ENCODE measurements around the gene BCKDHA.
A peak's percentile ranks its signal among the peaks of the same experiment; 100 is the strongest.

The BCKDHA gene

DNA sequence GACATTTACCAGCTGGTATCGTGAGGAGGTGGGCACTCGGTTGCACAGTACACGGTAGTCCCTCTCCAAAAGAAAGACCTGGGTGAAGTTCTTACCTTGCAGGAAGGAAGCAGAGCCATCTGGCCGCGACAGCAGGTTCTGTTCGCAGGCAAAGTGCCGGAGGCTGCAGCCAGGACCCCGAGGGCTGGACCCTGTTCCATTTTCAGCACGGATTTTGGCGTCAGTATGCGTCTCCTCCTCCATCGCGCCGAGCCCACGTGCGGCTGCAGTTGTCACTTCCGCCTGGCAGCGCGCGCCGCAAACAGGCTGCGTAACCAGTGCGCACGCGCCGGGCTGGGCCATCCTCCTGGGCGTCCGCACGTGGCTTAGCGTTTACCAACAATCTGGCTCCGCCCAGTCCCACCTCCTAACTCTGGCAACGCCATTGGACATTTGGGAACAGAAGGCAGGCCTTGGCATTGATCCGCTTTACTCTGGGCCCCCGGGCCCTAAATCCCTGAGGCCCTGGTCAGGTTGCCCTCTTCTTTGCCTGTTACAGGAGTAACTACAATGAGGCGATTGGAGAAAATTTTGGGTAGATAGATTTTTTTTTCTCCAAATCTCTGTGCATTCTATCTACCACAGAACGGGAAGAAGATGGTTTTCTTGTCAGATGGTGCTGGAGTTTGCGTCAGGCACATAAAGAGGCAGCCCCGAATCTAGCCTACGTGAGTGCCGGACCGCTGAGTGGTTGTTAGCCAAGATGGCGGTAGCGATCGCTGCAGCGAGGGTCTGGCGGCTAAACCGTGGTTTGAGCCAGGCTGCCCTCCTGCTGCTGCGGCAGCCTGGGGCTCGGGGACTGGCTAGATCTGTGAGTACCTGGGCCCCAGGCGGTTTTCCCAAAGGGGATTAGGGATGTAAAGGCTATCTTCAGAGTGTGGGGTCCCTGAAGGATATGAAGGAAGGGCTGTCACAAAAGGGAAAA lies at the start of gene BCKDHA, which contains the start of gene EXOSC5:
Gene BCKDHA (plus strand): TSS at position 733 of the 964 bp plus-strand sequence. CDS start 10 bp downstream, at position 743.
Gene EXOSC5 (minus strand): TSS at position 274 of the 964 bp plus-strand sequence. CDS start 31 bp downstream, at position 243.
- Mint-ChIP-seq H3K9me3 (no peaks in the 10 kb centered on the region), H3K36me3 (peaks cover 11% of the 10 kb centered on the region), H3K4me1 (peaks cover 40% of the 10 kb centered on the region), H3K27ac (peak within 1 kb of the TSS; percentile 100), H3K27me3 (peaks cover 8% of the 10 kb centered on the region), H3K4me3 (peak within 1 kb of the TSS; percentile 97)
- DNase-seq: peak; percentile 100
- CTCF ChIA-PET: interaction anchor here (1.0 kb wide), 1 partner anchor 34 kb away, joined by 3 read pairs; no protein-coding TSS in a partner anchor

DNA sequence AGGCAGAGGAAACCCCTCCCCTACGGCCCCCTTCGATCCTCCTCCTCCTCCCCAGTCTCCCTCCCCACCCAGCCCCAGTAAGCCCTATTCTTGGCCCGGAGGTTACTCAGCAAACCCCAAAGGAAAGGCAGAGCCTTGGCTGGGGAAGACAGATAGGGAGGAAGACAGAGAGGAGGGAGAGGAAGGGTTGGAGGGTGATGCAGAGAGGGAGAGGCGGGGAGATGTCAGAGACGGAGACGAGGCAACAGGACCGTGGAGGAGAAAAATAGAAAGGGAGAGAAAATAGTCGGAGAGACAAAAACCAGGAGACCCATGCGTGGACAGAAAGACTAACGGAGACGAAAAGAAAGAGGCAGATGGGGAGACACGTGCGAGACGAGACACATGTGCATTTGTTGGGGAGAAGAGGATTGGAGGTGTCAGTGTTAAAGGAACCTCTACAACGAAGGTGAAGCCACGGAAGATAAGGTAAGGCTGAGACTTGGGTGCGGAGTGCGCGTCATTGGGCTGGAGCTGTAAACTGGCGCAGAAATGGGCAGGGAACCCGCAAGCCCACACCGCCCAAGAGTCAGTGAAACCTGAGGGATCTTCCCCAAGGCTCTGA lies 46.8 kb upstream of the BCKDHA start:
- Mint-ChIP-seq H3K4me3 (peak overlapping the region; percentile 92), H3K36me3 (peaks cover 42% of the 10 kb centered on the region), H3K27ac (peak overlapping the region; percentile 86), H3K27me3 (no peaks in the 10 kb centered on the region), H3K4me1 (peaks cover 50% of the 10 kb centered on the region), H3K9me3 (peaks cover 3% of the 10 kb centered on the region)
- CTCF ChIA-PET: interaction anchor here (0.5 to 2.7 kb wide), 8 partner anchors 9 to 88 kb away, joined by 3 to 14 read pairs (median 4); partner anchors contain the start of gene B9D2
- no peak for DNase-seq

DNA sequence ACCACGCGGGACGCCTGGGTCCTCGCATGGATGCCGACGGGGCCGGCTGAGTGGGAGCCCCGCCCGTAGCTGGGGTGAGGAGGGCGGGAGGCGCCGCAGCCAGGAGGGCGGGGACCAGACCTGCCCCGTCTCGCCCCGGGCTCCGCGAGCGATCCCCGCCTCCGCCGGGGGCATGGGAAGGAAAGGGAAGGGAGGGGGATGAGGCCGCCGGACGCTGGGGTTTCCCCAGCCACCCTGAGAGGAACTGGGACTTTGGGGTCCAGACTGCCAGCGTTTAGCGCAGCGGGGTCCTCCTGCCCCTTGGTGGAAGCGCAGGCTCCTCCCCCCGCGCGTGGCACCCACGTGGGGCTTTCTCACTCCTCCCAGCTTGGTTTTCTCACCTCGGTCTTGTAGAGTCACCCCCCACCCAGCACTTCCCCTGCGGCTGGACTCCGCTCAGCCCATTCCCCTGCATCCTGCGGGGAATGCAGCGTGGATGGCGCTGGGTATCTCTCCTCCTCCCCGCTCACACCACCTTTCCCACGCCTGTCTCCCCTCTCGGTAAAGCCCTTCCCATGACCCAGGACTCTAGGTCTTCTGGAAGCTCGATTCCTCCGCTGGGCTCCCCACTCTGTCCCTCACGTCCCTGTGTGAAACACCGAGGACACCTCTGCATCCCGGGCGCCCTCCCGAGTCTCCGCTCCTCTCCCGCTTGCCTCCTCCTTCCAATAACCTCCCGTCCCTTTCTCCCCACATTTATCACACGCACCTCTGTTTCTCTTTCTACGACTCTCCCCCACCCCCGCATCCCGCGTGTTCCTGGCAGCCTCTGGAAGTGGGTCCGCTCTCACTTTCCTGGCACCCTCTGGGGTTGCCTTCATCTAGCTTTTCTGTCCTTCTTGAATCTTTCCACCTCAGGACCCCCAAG lies 46.0 kb upstream of the BCKDHA start:
- Mint-ChIP-seq H3K27ac (peak overlapping the region; percentile 93), H3K36me3 (peaks cover 37% of the 10 kb centered on the region), H3K4me3 (peak overlapping the region; percentile 92), H3K9me3 (peaks cover 3% of the 10 kb centered on the region), H3K4me1 (peaks cover 54% of the 10 kb centered on the region), H3K27me3 (no peaks in the 10 kb centered on the region)
- DNase-seq: peak; percentile 90
- CTCF ChIA-PET: interaction anchor here (0.5 to 2.7 kb wide), 12 partner anchors 9 to 149 kb away, joined by 3 to 14 read pairs (median 4); partner anchors contain the start of gene B9D2

DNA sequence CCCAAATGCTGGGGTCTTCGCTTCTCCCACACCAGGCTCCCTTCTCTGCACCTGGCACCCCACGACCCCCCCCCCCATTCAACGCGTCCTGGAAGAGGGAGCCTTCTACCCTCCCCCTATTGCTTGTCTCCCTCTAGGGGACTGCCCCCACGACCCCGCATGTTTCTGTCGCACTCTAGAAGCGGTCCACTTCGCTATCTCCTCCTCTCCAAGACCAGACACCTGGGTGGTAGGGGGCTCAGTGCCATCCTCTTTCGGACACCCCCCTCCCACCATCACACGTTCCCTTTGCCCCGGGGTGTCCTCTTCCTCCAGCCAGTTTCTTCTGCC lies 45.4 kb upstream of the BCKDHA start:
- peaks cover 40% of the 10 kb centered on the region for H3K36me3 Mint-ChIP-seq
- H3K9me3 Mint-ChIP-seq: peaks cover 3% of the 10 kb centered on the region
- peaks cover 59% of the 10 kb centered on the region for H3K4me1 Mint-ChIP-seq

DNA sequence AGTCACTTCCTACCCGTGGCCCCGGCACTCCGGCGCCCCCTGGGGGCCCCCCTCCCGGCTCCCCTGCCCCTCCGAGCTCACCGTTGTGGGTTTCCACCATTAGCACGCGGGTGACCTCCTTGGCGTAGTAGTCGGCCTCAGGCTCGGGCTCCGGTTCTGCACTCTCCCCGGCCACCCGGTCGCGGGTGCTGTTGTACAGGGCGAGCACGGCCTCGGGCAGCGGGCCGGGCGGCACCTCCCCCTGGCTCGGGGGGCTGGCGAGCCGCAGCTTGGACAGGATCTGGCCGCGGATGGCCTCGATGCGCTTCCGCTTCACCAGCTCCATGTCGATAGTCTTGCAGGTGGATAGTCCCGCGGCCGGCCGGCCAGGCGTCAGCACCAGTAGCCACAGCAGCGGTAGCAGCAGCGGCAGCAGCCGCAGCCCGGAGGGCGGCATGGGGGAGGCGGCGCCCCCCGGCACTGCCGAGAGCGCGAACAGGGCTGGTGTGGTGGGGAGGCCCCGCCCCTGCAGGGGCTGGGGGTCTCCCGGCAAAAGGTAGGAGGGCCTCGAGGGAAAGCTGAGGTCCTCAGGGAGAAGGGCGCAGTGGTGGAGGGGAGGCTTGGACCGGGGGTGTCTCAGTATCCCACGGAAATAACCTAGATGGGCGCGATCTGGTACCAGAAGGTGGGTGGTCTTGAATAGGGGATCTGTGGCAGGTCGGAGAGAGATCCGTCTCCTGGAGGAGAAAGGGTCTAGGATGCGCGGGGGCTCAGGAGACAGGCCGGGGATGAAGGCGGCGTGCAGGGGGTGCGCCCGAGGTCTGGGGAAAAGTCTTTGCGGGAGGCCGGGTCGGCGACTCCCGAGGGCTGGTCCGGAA lies 44.8 kb upstream of the BCKDHA start:
- Mint-ChIP-seq H3K36me3 (peaks cover 38% of the 10 kb centered on the region), H3K27ac (peak overlapping the region; percentile 93), H3K9me3 (peaks cover 3% of the 10 kb centered on the region), H3K4me3 (peak overlapping the region; percentile 92), H3K27me3 (no peaks in the 10 kb centered on the region), H3K4me1 (peaks cover 61% of the 10 kb centered on the region)
- CTCF ChIA-PET: interaction anchor here (0.6 to 2.7 kb wide), 10 partner anchors 11 to 150 kb away, joined by 3 to 14 read pairs (median 4); partner anchors contain the start of genes B9D2 and CCDC97
- peak; percentile 83 for DNase-seq

More for the DNA sequence above, 45.4 kb upstream of the BCKDHA start:
- no peak for DNase-seq
- H3K4me3 Mint-ChIP-seq: peak overlapping the region; percentile 92
- CTCF ChIA-PET: interaction anchor here (0.9 to 2.7 kb wide), 9 partner anchors 10 to 150 kb away, joined by 3 to 14 read pairs (median 4); partner anchors contain the start of gene B9D2
- H3K27ac Mint-ChIP-seq: peak overlapping the region; percentile 93
- no peaks in the 10 kb centered on the region for H3K27me3 Mint-ChIP-seq

DNA sequence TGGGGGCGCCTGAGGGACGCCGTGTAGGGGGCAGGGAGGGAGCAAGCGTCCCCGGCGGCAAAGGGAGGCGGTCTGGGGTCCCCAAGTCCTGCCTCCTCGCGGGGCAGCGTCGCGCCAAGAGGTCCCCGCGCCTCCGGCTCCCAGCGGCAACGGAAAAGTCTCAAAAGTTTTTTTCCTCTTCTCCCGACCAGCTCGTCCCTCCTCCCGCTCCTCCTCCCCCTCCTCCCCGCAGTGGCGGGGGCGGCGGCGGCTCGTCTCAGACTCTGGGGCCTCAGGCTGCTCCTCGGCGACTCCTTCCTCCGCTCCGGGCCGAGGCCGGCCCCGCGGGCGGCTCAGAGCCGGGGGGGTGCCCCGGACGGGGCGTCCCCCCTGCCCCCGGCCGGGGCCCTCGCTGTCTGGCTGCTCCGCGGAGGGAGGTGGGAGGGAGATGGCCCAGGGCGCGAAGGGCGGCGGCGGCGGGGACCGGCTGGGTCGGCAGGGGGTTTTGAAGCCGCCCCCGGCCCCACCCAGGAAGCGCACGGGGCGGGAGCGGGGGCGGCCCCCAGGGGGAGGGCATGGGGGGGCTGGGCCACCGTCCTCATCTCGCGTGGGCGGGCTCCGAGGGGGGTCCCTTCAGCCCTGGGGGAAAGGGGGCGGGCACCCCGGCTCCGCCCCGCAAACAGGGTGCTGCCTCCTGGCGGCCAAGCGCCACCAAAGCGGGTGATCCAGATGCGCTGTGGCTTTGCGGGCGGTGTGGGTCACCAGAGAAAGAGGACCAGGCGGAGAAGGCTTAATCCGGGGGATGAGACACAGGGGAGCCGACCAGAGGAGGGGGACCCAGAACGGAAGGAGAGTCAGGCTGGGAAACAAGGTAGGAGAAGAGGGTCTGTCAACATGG lies 43.9 kb upstream of the BCKDHA start, which contains the start of gene TGFB1:
Gene TGFB1 (minus strand): TSS at position 457 of the 877 bp plus-strand sequence. CDS start 878 bp downstream, outside the sequence.
- no peaks in the 10 kb centered on the region for H3K27me3 Mint-ChIP-seq
- CTCF ChIA-PET: interaction anchor here (0.8 to 2.7 kb wide), 5 partner anchors 10 to 52 kb away, joined by 3 to 14 read pairs (median 4); partner anchors contain the start of gene B9D2
- peak within 1 kb of the TSS; percentile 92 for H3K4me3 Mint-ChIP-seq
- peak; percentile 95 for DNase-seq
- H3K9me3 Mint-ChIP-seq: peaks cover 3% of the 10 kb centered on the region
- peaks cover 63% of the 10 kb centered on the region for H3K4me1 Mint-ChIP-seq
- peaks cover 32% of the 10 kb centered on the region for H3K36me3 Mint-ChIP-seq
- peak within 1 kb of the TSS; percentile 93 for H3K27ac Mint-ChIP-seq

DNA sequence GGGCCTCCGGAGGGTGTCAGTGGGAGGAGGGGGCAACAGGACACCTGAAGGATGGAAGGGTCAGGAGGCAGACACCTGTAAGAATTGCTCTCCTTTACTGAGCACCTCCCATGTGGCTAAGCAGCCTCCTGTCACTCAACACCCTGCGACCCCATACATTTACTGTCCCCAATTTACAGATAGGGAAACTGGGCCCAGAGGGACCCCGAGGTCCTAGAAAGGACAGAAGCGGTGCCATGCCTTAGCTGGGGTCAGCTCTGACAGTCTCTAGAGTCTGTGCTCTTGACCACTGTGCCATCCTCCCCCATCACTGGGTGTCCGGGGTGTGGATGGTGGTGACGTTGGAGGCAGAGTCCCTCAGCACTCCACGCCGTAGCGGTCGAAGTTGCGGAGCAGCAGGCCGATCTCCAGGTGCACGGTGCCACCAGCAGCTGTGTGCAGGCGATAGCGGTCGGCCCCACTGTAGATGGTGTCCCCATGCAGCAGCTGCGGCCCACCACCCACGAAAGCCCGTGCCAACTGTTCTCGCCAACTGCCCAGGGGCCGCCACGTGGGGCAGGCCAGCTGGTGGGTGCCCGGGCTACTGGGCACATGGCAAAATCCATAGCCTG lies 43.2 kb upstream of the BCKDHA start:
- CTCF ChIA-PET: interaction anchor here (0.8 to 2.5 kb wide), 2 partner anchors 10 to 53 kb away, joined by 4 to 16 read pairs; partner anchors contain the start of gene B9D2
- no peaks in the 10 kb centered on the region for H3K27me3 Mint-ChIP-seq
- H3K36me3 Mint-ChIP-seq: peaks cover 27% of the 10 kb centered on the region
- peak overlapping the region; percentile 99 for H3K27ac Mint-ChIP-seq
- DNase-seq: no peak
- no peaks in the 10 kb centered on the region for H3K9me3 Mint-ChIP-seq
- peaks cover 61% of the 10 kb centered on the region for H3K4me1 Mint-ChIP-seq
- peak overlapping the region; percentile 92 for H3K4me3 Mint-ChIP-seq

DNA sequence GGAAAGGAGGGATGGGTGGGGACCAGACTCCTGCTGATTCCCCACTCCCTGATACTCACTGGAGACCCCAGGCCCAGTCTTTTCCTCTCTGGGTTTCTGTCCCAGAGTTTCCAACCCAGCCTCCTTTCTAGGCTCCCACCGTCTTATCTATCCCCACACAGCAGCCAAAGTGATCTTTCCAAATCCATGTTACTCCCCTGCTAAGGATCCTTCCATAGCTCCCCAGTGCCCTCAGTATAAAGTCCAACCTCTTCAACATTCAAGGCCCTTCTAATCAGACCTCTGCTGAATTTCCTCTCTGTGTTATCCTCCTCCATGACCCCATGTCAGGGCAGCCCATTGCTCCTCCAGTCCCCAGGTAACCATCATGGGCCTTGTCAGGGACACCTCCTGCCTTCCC lies 42.6 kb upstream of the BCKDHA start:
- H3K27me3 Mint-ChIP-seq: no peaks in the 10 kb centered on the region
- no peak for DNase-seq
- H3K27ac Mint-ChIP-seq: peak overlapping the region; percentile 99
- no peaks in the 10 kb centered on the region for H3K9me3 Mint-ChIP-seq
- peaks cover 60% of the 10 kb centered on the region for H3K4me1 Mint-ChIP-seq
- CTCF ChIA-PET: interaction anchor here (0.8 to 2.5 kb wide), 2 partner anchors 10 to 53 kb away, joined by 4 to 16 read pairs; partner anchors contain the start of gene B9D2
- H3K4me3 Mint-ChIP-seq: peak overlapping the region; percentile 77
- H3K36me3 Mint-ChIP-seq: peaks cover 28% of the 10 kb centered on the region

DNA sequence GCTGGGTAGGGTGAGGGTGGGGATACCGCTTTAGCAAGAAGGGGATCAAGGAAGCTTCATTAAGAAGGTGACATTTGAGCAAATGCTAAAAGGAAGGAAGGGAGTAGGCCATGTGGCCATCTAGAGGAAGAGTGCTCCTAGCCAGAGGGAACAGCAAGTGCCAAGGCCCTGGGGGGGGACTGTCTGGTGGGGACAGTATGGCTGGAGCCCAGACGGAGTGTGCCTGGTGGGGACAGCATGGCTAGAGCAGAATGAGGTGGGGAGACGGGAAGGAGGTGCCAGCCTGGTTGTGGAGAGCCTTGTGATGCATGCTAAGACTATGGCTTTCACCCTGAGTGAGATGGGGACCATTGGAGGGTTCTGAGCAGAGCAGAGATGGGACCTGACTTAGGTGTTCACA lies 41.8 kb upstream of the BCKDHA start:
- Mint-ChIP-seq H3K4me1 (peaks cover 61% of the 10 kb centered on the region), H3K27me3 (no peaks in the 10 kb centered on the region)

DNA sequence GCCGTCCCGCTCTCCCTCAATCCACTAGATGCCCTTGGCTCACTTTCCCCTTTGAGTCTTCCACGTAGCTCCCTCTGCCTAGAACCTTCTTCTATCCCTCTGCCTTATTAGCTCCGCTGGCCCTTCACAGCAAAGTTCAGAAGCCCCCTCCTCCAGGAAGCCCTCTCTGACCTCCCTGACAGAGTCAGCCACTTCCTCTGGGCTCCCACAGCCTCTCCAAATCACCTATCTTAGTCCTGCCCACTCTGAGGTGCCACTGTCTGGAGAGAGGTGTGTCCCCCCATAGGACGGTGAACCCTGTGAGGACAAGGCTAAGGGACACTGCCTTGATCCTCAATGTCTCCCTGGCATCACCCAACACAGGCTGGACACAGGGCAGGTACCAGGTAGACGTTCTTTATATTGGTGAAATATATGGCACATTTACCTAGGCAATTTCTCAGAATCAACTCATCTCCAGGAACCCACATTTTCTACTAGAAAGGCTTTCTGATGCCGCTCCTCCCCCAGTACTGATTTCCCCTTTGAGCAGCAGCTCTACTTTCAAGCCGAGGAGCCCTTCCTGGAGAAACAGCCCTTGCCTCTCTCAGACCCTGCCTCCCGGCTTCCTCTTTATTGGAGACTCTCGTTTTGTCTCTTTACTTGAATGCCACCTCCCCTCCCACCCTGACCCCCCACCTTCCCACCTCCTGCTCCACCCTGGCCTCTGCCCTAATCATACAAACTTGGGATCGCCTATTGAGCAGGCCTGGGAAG lies 40.5 kb upstream of the BCKDHA start:
- H3K4me1 Mint-ChIP-seq: peaks cover 59% of the 10 kb centered on the region
- H3K4me3 Mint-ChIP-seq: peak overlapping the region; percentile 77

More for the DNA sequence above, 41.8 kb upstream of the BCKDHA start:
- CTCF ChIA-PET: interaction anchor here (2.5 kb wide), 1 partner anchor 9 kb away, joined by 16 read pairs; the partner anchor contains the start of gene B9D2
- peak; percentile 36 for DNase-seq
- Mint-ChIP-seq H3K27ac (peak overlapping the region; percentile 99), H3K9me3 (no peaks in the 10 kb centered on the region), H3K4me3 (peak overlapping the region; percentile 77), H3K36me3 (peaks cover 30% of the 10 kb centered on the region)

More for the DNA sequence above, 40.5 kb upstream of the BCKDHA start:
- CTCF ChIA-PET: interaction anchor here (1.2 kb wide), 1 partner anchor 10 kb away, joined by 4 read pairs; no protein-coding TSS in a partner anchor
- no peaks in the 10 kb centered on the region for H3K9me3 Mint-ChIP-seq
- peaks cover 25% of the 10 kb centered on the region for H3K36me3 Mint-ChIP-seq
- DNase-seq: peak; percentile 67
- H3K27me3 Mint-ChIP-seq: no peaks in the 10 kb centered on the region
- peak overlapping the region; percentile 99 for H3K27ac Mint-ChIP-seq
